Activated CD8-positive, alpha-beta memory T cell treated with anti-CD3 and anti-CD28 coated beads for 24 hours (primary cell): ENCODE measurements around the gene TAS2R7.
"Not testable (repeated sequence)": the region's sequence is repeated elsewhere in the genome, so short reads cannot be mapped to it uniquely, and the experiment has no call there.

Experiments used
- DNase-seq: peaks from one replicate; pipeline ENCODE4 v3.0.0-alpha.2; 2020

The TAS2R7 gene

GRCh38 chr12:10802587-10802986 is at the start of gene TAS2R7:
Gene TAS2R7, minus strand, starts transcription at chr12:10802627. Its CDS starts 57 bp downstream, at chr12:10802570.
- DNase-seq, result no peak

DNA sequence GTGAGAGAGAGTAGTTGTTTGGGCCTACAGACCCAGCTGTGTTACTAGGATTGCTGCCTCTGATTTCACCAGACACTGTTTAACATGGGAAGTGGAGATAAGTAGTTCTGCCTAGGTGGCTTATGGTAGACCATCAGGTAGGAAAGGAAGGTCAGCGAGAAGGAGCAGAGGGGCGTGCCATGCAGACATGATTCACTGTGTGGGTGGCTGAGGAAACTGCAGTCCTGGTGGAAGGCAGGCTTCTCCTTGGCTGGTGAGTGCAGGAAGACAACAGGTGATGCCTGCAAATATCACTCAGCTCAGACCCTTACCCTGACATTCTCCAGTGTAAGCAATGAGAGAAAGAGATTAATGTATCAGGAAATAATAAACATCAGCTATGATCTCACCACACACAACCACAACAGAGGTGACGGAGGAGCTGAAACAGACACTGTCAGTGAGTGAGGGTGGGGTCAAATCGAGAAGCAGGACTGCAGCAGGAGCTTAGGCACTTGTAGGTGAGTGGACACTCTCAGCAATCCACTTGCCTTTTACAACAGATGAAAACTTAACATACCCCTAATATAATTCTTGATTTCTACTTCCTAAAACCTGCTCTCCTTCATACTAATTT is 48.9 kb upstream of the TAS2R7 start:
- DNase-seq, result no peak

DNA sequence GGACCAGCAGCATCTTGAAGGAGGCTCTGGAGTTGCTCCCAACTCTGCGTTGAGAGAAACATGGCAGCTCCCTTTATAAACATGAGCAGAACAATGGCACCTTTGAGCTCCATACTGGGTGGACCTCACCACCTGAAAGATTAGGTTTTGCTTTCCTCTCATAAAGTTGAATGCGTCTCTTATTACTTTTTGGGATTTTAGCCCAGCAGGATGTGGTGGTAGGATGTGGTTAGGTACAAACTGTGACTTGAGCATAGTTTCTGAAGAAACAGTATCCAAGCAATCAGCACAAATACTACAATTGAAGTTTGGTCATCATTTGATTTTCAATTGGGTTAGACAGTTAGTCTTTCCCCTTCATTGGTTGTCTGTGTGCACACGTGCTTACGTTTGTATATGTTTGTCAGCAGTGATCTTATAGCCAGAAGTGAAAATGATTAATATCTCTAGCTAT is 47.0 kb upstream of the TAS2R7 start, which contains the start of gene PRR4:
PRR4 (minus strand) TSS at position 51 of the 454 bp plus-strand sequence; CDS start at position 13, 38 bp downstream.
- DNase-seq, result no peak

GRCh38 chr12:10847744-10848143 is 45.3 kb upstream of the TAS2R7 start:
- no peak for DNase-seq

DNA sequence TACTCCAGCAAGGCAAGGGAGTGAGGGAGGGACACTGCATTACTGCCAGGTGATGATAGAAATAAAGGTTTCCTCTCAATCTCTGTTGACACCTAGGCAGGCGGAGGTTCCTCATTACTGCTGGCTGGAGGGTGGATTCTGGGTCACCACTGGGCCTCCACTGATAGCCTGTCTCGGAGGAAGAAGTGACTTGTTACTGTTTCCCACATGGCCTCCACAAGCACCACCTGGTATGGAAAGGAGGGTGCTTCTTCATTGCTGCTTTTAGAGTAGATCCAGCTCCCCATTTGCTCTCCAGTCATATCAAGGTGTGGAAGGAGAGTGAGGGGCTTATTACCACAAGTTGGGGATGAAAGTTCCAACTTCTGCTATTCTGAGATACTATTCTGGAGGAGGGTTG is 40.4 kb upstream of the TAS2R7 start:
- no peak for DNase-seq

- DNase-seq, result no peak
Measured at GRCh38 chr12:10838461-10838860, 36.0 kb upstream of the TAS2R7 start.

DNA sequence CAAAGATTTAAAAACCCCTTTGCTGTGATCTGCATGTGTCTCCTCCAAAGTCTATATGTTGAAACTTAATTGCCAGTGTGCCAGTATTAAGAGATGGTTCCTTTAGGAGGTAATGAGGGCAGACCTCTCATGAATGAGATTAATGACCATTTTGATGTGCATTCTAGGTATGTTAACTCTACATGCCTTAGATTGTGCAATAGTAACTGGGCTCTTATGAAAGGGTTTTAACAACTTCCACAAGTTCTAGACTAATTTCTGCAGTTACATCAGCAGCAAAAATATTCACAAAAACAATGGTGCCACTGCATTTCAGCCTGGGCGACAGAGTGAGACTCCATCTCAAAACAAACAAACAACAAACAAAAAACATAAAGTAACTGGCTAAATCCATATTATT is 27.6 kb upstream of the TAS2R7 start:
- DNase-seq, result no peak

DNA sequence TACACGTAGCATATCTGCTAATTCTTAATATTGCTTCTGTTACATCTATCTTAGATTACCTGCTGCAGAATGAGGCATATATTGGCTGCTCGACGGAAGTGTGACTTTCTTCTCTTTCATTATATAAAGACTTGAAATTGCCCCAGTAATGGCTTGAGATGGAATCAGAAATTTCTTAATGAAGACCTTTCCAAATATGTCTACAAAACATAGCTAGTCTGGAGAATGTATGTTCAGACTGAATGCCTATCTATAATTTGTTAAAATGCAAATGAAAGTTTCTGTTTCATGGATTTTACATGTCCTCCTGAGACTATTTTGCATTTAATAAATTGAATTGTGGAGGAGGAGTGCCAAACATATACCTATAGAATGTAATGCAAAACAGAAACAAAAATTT is 23.8 kb upstream of the TAS2R7 start, which contains the start of gene TAS2R10:
TAS2R10 (minus strand) TSS at position 101 of the 400 bp plus-strand sequence; CDS start at position 12, 89 bp downstream.
- DNase-seq, result no peak

GRCh38 chr12:10824957-10825356 is 22.5 kb upstream of the TAS2R7 start:
- DNase-seq, result no peak

GRCh38 chr12:10811883-10812536 is 9.6 kb upstream of the TAS2R7 start:
- DNase-seq, result no peak

GRCh38 chr12:10810068-10810467 is 7.6 kb upstream of the TAS2R7 start, which contains the start of gene TAS2R9:
Gene TAS2R9, minus strand, starts transcription at chr12:10810168. Its CDS starts 93 bp downstream, at chr12:10810075.
- no peak for DNase-seq

- no peak for DNase-seq
Measured at GRCh38 chr12:10807186-10807585, 4.8 kb upstream of the TAS2R7 start, which contains the start of gene TAS2R8. Gene TAS2R8, minus strand, starts transcription at chr12:10807286. Its CDS starts 306 bp downstream, at chr12:10806980.

DNA sequence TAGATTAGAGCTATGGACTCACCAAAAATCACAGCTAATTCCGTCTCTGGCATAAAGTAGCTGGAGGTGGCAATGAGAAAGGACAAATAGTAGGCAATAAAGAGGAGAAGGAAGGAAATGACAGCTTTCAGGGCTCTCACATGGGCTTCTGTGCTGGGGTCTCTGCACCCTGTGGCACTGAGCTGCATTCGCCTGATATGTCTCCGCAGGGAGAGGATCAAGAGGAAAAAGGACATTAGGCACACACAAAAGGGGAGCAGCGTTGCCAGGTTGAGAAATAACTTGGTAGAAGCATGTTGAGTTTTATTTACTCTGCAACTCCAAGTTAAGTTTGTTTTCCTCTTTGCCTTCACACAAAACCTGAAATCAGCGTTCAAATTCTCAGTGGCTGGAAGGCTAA is 686 bp downstream of the TAS2R7 start:
- no peak for DNase-seq

- no peak for DNase-seq
Measured at GRCh38 chr12:10794222-10794621, 8.2 kb downstream of the TAS2R7 start.

- not testable (repeated sequence) for DNase-seq
Measured at GRCh38 chr12:10791769-10792168, 10.7 kb downstream of the TAS2R7 start.

DNA sequence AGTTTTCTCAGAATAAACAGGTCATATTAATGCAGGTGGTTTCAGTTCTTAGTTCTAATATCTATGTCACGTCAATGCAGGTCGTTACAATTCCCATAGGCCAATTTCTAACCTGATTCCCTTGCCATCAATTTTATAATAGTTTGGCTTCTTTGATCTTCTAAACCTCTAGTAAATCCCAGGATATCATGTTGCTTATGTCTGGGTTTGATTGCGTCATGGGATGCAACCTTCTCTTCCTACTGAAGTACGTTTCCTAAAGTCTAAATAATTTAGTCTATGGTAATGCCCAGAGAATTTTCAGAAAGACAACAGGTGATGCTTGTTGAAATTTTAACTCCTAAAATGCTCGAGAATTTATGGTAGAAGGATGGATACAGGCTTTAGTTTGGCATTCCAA is 19.2 kb downstream of the TAS2R7 start:
- no peak for DNase-seq

- DNase-seq, result no peak
Measured at GRCh38 chr12:10779103-10779502, 23.3 kb downstream of the TAS2R7 start.

DNA sequence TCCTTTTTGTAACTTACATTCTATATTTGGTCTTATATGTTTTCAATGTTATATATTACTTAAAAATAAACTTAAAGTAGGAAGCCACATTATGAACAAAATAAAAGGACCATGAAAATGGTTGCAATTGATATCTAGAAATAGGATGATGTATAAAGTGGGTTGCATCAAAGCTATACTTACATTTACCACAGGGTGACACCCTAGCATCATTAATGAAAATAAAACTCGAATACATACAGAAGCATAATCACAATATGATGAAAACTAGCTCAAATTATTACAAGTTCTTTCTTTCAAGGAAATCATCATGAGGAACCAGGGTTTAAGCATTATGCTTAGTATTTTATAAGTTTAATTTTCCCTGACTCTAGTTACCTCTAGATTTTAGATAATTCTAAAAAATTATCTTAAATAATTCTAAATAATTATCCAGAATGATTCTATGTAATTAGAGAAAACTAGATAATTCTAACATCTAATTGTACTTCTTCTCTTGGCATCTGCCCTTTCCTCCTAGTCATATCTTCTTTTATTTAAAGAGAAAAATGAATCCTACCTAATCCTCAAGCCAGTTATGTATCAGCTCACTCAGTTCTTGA is 31.2 kb downstream of the TAS2R7 start:
- no peak for DNase-seq

- DNase-seq, result no peak
Measured at GRCh38 chr12:10759657-10760056, 42.8 kb downstream of the TAS2R7 start.

DNA sequence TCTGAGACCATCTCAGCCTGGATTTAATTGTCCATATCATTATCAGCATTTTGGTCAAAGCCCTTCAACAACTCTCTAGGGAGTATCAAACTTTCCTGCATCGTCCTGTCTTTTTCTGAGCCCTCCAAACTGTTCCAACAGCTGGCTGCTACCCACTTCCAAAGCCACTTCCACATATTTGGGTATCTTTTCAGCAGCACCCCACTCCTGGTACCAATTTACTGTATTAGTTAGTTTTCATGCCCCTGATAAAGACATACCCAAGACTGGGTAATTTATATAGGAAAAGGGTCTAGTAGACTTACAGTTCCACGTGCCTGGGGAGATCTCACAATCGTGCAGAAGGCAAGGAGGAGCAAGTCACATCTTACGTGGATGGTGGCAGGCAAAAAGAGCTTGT is 46.2 kb downstream of the TAS2R7 start:
- DNase-seq, result no peak

- DNase-seq, result no peak
Measured at GRCh38 chr12:10753059-10753458, 49.4 kb downstream of the TAS2R7 start.
